T-helper 1 cell treated with Interleukin-12 subunit alpha and Interleukin-12 subunit beta and Interleukin-4 antibody, amounts not matched to agents 30 μg/mL and 1 μg/mL, for 36 hours (primary cell): ENCODE measurements around the gene GPS1.
"Not testable (repeated sequence)": the region's sequence is repeated elsewhere in the genome, so short reads cannot be mapped to it uniquely, and the experiment has no call there.

Experiments used
- H3K27ac Mint-ChIP-seq: one replicate; pipeline ENCODE4 v1.8.0; 2021; ENCODE audit warnings: mild to moderate bottlenecking, mixed read lengths
- H3K27me3 Mint-ChIP-seq: one replicate; pipeline ENCODE4 v1.8.0; 2021; ENCODE audit warnings: low read depth, mixed read lengths
- H3K36me3 Mint-ChIP-seq: one replicate; pipeline ENCODE4 v1.8.0; 2021; ENCODE audit warnings: low read depth, mixed read lengths
- H3K4me1 Mint-ChIP-seq: one replicate; pipeline ENCODE4 v1.8.0; 2021; ENCODE audit warnings: low read depth, mixed read lengths
- H3K4me3 Mint-ChIP-seq: one replicate; pipeline ENCODE4 v1.8.0; 2021; ENCODE audit warnings: mild to moderate bottlenecking, moderate library complexity, mixed read lengths
- H3K9me3 Mint-ChIP-seq: one replicate; pipeline ENCODE4 v1.8.0; 2021; ENCODE audit warnings: mixed read lengths

Gene GPS1

GRCh38 chr17:82030470-82031302 lies 21.0 kb upstream of the GPS1 start:
- H3K4me3 Mint-ChIP-seq: peak overlapping the region; percentile 85
- peaks cover 3% of the 10 kb centered on the region for H3K4me1 Mint-ChIP-seq
- H3K36me3 Mint-ChIP-seq: peaks cover 7% of the 10 kb centered on the region
- H3K9me3 Mint-ChIP-seq: no peaks in the 10 kb centered on the region
- peak overlapping the region; percentile 79 for H3K27ac Mint-ChIP-seq
- no peaks in the 10 kb centered on the region for H3K27me3 Mint-ChIP-seq

- Mint-ChIP-seq H3K27ac (peak within 1 kb of the TSS; percentile 79), H3K4me3 (peak within 1 kb of the TSS; percentile 85)
These were observed 20.3 kb upstream of the GPS1 start, which contains the start of gene RAC3 for GRCh38 chr17:82031303-82031884. Gene RAC3, plus strand, starts transcription at chr17:82031678. Its CDS starts 84 bp downstream, at chr17:82031762.

GRCh38 chr17:82031885-82032627 lies 19.6 kb upstream of the GPS1 start:
- peaks cover 7% of the 10 kb centered on the region for H3K36me3 Mint-ChIP-seq
- no peak overlapping the region for H3K27ac Mint-ChIP-seq

More at GRCh38 chr17:82031303-82031884, 20.3 kb upstream of the GPS1 start, which contains the start of gene RAC3:
- Mint-ChIP-seq H3K9me3 (no peaks in the 10 kb centered on the region), H3K4me1 (peaks cover 4% of the 10 kb centered on the region), H3K36me3 (peaks cover 7% of the 10 kb centered on the region), H3K27me3 (no peaks in the 10 kb centered on the region)

GRCh38 chr17:82033359-82034085 lies 18.2 kb upstream of the GPS1 start:
- H3K4me3 Mint-ChIP-seq: no peak overlapping the region
- peaks cover 7% of the 10 kb centered on the region for H3K36me3 Mint-ChIP-seq
- no peak overlapping the region for H3K27ac Mint-ChIP-seq
- H3K9me3 Mint-ChIP-seq: no peaks in the 10 kb centered on the region
- H3K27me3 Mint-ChIP-seq: peaks cover 4% of the 10 kb centered on the region
- peaks cover 10% of the 10 kb centered on the region for H3K4me1 Mint-ChIP-seq

More at GRCh38 chr17:82031885-82032627, 19.6 kb upstream of the GPS1 start:
- Mint-ChIP-seq H3K4me1 (peaks cover 4% of the 10 kb centered on the region), H3K9me3 (no peaks in the 10 kb centered on the region), H3K27me3 (no peaks in the 10 kb centered on the region), H3K4me3 (peak overlapping the region; percentile 34)

- Mint-ChIP-seq H3K4me3 (peak overlapping the region; percentile 21), H3K27ac (no peak overlapping the region), H3K9me3 (no peaks in the 10 kb centered on the region), H3K4me1 (peaks cover 16% of the 10 kb centered on the region), H3K36me3 (peaks cover 7% of the 10 kb centered on the region), H3K27me3 (peaks cover 4% of the 10 kb centered on the region)
These were observed 17.2 kb upstream of the GPS1 start for GRCh38 chr17:82034371-82035011.

GRCh38 chr17:82035488-82035887 lies 16.2 kb upstream of the GPS1 start:
- H3K27me3 Mint-ChIP-seq: peaks cover 4% of the 10 kb centered on the region
- H3K27ac Mint-ChIP-seq: no peak overlapping the region
- peak overlapping the region; percentile 37 for H3K4me3 Mint-ChIP-seq
- no peaks in the 10 kb centered on the region for H3K9me3 Mint-ChIP-seq
- peaks cover 7% of the 10 kb centered on the region for H3K36me3 Mint-ChIP-seq
- H3K4me1 Mint-ChIP-seq: peaks cover 16% of the 10 kb centered on the region

- Mint-ChIP-seq H3K27ac (no peak overlapping the region), H3K4me1 (peaks cover 16% of the 10 kb centered on the region), H3K9me3 (no peaks in the 10 kb centered on the region), H3K36me3 (peaks cover 7% of the 10 kb centered on the region), H3K4me3 (peak overlapping the region; percentile 72), H3K27me3 (peaks cover 4% of the 10 kb centered on the region)
These were observed 15.6 kb upstream of the GPS1 start for GRCh38 chr17:82035956-82036633.

GRCh38 chr17:82036634-82037091 lies 15.0 kb upstream of the GPS1 start:
- peak overlapping the region; percentile 72 for H3K4me3 Mint-ChIP-seq
- peaks cover 4% of the 10 kb centered on the region for H3K27me3 Mint-ChIP-seq
- peaks cover 7% of the 10 kb centered on the region for H3K36me3 Mint-ChIP-seq
- H3K9me3 Mint-ChIP-seq: no peaks in the 10 kb centered on the region
- H3K27ac Mint-ChIP-seq: peak overlapping the region; percentile 26
- peaks cover 16% of the 10 kb centered on the region for H3K4me1 Mint-ChIP-seq

GRCh38 chr17:82037092-82037888 lies 14.4 kb upstream of the GPS1 start, which contains the start of gene DCXR:
Gene DCXR, minus strand, starts transcription at chr17:82037697. Its CDS starts 15 bp downstream, at chr17:82037682.
- peaks cover 4% of the 10 kb centered on the region for H3K27me3 Mint-ChIP-seq
- H3K4me1 Mint-ChIP-seq: peaks cover 16% of the 10 kb centered on the region
- peaks cover 7% of the 10 kb centered on the region for H3K36me3 Mint-ChIP-seq
- peak within 1 kb of the TSS; percentile 88 for H3K4me3 Mint-ChIP-seq
- H3K9me3 Mint-ChIP-seq: no peaks in the 10 kb centered on the region
- H3K27ac Mint-ChIP-seq: peak within 1 kb of the TSS; percentile 94

- Mint-ChIP-seq H3K9me3 (no peaks in the 10 kb centered on the region), H3K4me1 (peaks cover 15% of the 10 kb centered on the region), H3K36me3 (peaks cover 7% of the 10 kb centered on the region), H3K27me3 (peaks cover 4% of the 10 kb centered on the region), H3K27ac (peak overlapping the region; percentile 94), H3K4me3 (peak overlapping the region; percentile 88)
These were observed 13.9 kb upstream of the GPS1 start for GRCh38 chr17:82037889-82038195.

GRCh38 chr17:82038796-82039409 lies 12.8 kb upstream of the GPS1 start:
- not testable (repeated sequence) for H3K27me3 Mint-ChIP-seq, H3K27ac Mint-ChIP-seq, H3K36me3 Mint-ChIP-seq, H3K9me3 Mint-ChIP-seq, H3K4me3 Mint-ChIP-seq
- peaks cover 14% of the 10 kb centered on the region for H3K4me1 Mint-ChIP-seq

- Mint-ChIP-seq H3K36me3 (peaks cover 7% of the 10 kb centered on the region), H3K27me3 (peaks cover 4% of the 10 kb centered on the region), H3K27ac (no peak overlapping the region), H3K4me3 (no peak overlapping the region), H3K4me1 (peaks cover 14% of the 10 kb centered on the region), H3K9me3 (no peaks in the 10 kb centered on the region)
These were observed 11.9 kb upstream of the GPS1 start for GRCh38 chr17:82039695-82040299.
